ENCODE results near the gene NHSL2.

NHSL2 gene

GRCh38 chrX:72027914-72028307, 117.3 kb downstream of the NHSL2 start:
- no peaks in the 10 kb centered on the region for H3K27me3 Mint-ChIP-seq (ENCODE audit: low read depth, poor library complexity)
- H3K4me3 Mint-ChIP-seq: no peak overlapping the region
- peaks cover 6% of the 10 kb centered on the region for H3K36me3 Mint-ChIP-seq (ENCODE audit: low read depth)
- H3K4me1 Mint-ChIP-seq: peaks cover 9% of the 10 kb centered on the region
- DNase-seq: no peak
- H3K9me3 Mint-ChIP-seq: peaks cover 44% of the 10 kb centered on the region
- no peak for TF ChIP-seq CTCF (IDR thresholded peaks at IDR 0.05)
- H3K27ac Mint-ChIP-seq: no peak overlapping the region

GRCh38 chrX:72028701-72029470, 118.2 kb downstream of the NHSL2 start:
- Mint-ChIP-seq H3K9me3 (peaks cover 45% of the 10 kb centered on the region), H3K36me3 (ENCODE audit: low read depth) (no peaks in the 10 kb centered on the region), H3K27ac (no peak overlapping the region), H3K27me3 (ENCODE audit: low read depth, poor library complexity) (no peaks in the 10 kb centered on the region), H3K4me3 (no peak overlapping the region), H3K4me1 (peaks cover 9% of the 10 kb centered on the region)
- no peak for TF ChIP-seq CTCF (IDR thresholded peaks at IDR 0.05)
- no peak for DNase-seq

- Mint-ChIP-seq H3K4me3 (no peak overlapping the region), H3K9me3 (peaks cover 47% of the 10 kb centered on the region), H3K27me3 (ENCODE audit: low read depth, poor library complexity) (no peaks in the 10 kb centered on the region), H3K4me1 (peaks cover 9% of the 10 kb centered on the region), H3K36me3 (ENCODE audit: low read depth) (no peaks in the 10 kb centered on the region), H3K27ac (no peak overlapping the region)
- no peak for TF ChIP-seq CTCF (IDR thresholded peaks at IDR 0.05)
- no peak for DNase-seq
These were observed 119.1 kb downstream of the NHSL2 start for GRCh38 chrX:72029483-72030411.

- Mint-ChIP-seq H3K27ac (no peak overlapping the region), H3K4me3 (no peak overlapping the region), H3K36me3 (ENCODE audit: low read depth) (peaks cover 3% of the 10 kb centered on the region), H3K4me1 (peaks cover 9% of the 10 kb centered on the region), H3K27me3 (ENCODE audit: low read depth, poor library complexity) (no peaks in the 10 kb centered on the region), H3K9me3 (peaks cover 52% of the 10 kb centered on the region)
- no peak for DNase-seq
- TF ChIP-seq CTCF (IDR thresholded peaks at IDR 0.05): no peak
These were observed 119.8 kb downstream of the NHSL2 start for GRCh38 chrX:72030431-72030830.

- H3K27ac Mint-ChIP-seq: no peak overlapping the region
- no peak for TF ChIP-seq CTCF (IDR thresholded peaks at IDR 0.05)
- H3K4me1 Mint-ChIP-seq: peaks cover 9% of the 10 kb centered on the region
- no peak for DNase-seq
- no peaks in the 10 kb centered on the region for H3K27me3 Mint-ChIP-seq (ENCODE audit: low read depth, poor library complexity)
- H3K36me3 Mint-ChIP-seq (ENCODE audit: low read depth): peaks cover 6% of the 10 kb centered on the region
- peaks cover 54% of the 10 kb centered on the region for H3K9me3 Mint-ChIP-seq
- no peak overlapping the region for H3K4me3 Mint-ChIP-seq
These were observed 120.5 kb downstream of the NHSL2 start for GRCh38 chrX:72031118-72031517.
